Stimulated activated CD4-positive, alpha-beta T cell treated with anti-CD3 and anti-CD28 coated beads, Interleukin-2, amount 100 ng/mL, for 4 hours (primary cell): ENCODE measurements around the gene RBM24.
"Not testable (repeated sequence)": the region's sequence is repeated elsewhere in the genome, so short reads cannot be mapped to it uniquely, and the experiment has no call there.

Source experiments
- DNase-seq: peaks from one replicate; pipeline ENCODE4 v3.0.0-alpha.2; 2020; ENCODE audit warnings: low read depth

Gene RBM24

DNA sequence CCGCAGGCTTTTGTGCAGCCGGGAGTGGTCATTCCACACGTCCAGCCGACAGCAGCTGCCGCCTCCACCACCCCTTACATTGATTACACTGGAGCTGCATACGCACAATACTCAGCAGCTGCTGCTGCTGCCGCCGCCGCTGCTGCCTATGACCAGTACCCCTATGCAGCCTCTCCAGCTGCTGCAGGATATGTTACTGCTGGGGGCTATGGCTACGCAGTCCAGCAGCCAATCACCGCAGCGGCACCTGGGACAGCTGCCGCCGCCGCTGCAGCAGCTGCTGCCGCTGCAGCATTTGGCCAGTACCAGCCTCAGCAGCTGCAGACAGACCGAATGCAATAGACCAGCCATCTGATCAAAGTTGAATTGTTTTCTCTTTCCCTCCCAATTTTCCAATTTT lies 10.6 kb downstream of the RBM24 start:
- no peak for DNase-seq

GRCh38 chr6:17292600-17293133 lies 11.5 kb downstream of the RBM24 start:
- DNase-seq: no peak

- no peak for DNase-seq
These were observed 12.2 kb downstream of the RBM24 start for GRCh38 chr6:17293395-17293794.

DNA sequence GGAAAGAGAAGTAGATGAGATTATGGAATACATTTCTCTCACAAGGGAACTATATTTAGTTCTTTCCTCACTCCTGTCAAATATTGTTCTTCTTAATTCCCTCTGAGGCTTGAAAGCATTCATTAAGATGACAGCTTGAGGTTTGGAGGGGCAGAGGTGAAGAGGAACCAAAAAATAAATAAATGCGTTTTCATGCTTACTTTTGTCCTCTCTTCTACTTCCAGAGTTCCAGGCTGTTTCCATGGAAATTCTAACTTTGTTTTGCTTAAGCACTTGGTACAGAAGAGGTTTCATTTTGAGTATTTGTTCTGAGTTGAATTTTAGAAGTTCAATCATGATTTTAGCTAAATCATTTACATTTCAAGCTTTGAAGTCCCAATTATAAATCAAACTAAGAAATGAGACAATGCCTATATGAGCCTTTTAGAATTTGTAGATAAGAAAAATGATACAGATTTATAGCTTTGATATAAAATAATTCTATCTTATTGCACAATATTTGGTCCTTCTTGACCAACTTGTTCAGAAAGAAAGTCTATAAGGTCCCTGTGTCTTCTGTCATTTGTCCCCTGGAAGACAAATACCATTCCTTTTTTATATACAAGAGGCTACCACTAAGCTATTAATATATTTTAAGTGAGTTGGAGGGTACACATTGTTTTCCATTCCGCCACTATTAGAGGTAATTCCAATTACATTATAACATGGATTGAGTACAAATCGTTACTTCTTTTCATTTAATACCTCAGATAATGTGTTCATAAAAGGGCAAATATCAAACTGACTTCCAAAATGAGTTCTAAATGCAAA lies 16.3 kb downstream of the RBM24 start:
- no peak for DNase-seq

- no peak for DNase-seq
These were observed 17.1 kb downstream of the RBM24 start for GRCh38 chr6:17298257-17298656.

DNA sequence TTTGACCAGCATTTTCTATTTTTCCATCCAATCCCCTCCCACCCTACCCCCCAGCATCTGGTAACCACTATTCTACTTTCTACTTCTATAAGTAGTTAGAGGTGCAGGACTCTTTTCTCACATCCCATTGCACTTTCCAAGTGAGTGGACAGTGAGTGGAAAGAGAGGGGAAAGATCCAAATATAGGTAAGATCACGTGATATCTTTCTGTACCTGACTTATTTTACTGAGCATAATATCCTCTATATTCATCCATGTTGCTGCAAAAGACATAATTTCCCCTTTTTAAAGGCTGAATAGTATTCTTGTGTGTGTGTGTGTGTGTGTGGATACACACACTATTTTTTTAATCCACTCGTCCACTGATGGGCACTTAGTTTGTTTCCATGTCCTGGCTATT lies 18.1 kb downstream of the RBM24 start:
- DNase-seq: no peak

DNA sequence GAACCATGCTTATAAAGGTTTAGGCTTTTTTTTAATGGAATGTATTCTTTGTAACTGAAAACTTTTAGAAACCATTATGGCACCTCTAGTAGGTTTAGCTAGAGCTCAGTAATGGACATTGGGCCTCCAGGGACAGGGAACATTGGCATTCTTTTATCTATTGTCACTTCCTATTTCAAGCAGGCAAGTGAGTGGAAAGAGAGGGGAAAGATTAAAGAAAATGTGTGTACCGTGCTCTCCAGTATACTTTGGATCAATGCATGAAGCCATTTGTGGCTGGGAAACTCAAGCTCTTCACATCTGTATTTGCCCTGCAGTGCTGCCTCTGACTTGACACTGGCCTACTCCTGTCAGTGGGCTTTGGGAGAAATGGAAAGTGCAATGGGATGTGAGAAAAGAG lies 18.6 kb downstream of the RBM24 start:
- DNase-seq: no peak

DNA sequence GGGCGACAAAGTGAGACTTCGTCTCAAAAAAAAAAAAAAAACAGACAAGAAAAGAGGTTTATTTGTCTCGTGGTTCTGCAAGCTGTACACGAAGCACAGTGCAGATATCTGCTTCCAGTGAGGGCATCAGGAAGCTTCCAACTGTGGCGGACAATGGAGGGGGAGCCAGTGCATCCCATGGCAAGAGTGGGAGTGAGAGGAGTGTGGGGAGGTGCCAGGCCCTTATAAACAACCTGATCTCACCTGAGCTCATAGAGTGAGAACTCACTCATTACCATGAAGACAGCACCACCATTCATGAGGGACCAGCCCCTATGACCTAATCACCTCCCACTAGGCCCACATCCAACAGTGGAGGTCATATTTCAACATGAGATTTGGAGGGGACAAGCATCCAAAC lies 19.5 kb downstream of the RBM24 start:
- DNase-seq: no peak

DNA sequence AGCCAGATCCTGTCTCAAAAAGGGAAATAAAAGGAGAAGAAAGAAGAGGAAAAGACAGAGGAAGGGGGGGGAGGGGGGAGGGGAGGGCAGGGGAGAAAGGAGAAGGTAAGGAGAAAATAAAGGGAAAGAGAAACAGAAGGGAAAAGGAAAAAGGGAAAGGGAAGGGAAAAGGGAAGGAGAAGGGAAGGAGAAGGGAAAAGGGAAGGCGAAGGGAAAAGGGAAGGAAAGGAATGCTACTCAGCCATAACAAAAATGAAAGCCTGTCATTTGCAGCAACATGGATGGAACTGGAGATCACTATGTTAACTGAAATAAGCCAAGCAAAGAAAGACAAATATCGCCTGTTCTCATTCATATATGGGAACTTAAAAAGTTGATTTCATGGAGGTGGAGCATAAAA lies 22.3 kb downstream of the RBM24 start:
- DNase-seq: no peak

- DNase-seq: no peak
These were observed 24.2 kb downstream of the RBM24 start for GRCh38 chr6:17305219-17306001.

DNA sequence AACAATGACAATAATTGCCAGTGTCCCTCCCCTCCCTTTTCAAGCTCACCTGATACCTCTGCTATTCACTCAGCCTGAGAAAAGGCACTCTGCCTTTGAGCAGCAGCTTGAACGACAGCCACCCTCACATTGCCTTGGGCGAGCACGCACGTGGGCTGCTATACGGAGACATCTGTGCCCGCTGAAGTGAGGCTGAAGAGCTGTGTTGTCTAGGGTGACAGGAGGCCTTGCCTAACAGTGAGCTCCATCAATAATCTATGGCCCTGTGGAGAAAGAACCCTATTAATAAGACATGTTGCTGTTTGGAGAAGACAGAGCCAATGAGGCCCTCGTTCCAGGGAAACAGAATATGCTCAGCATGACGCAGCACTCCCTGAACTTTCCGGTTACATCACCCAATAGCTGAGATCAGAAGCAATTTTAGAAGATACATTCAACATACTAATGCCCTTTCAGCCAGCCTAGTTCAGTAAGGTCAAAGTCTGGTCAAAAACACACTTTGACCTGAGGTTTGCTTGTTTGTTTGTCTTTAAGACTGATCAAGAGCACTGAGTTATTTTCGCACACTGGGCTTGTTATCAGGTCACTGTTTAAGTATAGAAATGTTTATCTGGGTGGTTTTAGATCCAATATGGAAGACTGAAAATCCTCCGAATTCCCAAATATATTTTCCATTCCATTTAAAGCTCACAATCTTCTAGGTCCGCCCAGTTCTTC lies 30.6 kb downstream of the RBM24 start:
- no peak for DNase-seq

DNA sequence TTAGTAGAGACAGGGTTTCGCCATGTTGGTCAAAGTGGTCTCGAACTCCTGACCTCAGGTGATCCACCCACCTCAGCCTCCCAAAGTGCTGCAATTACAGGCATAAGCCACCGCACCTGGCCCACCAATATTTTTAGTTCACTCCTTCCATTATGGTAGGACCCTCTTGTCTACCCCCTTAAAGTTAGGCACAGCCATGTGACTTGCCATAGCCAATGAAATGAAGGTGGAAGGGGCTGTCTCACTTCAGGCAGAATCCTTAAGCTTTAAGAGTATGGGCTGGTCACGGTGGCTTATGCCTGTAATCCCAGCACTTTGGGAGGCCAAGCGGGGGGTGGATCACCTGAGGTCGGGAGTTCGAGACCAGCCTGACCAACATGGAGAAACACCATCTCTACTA lies 32.1 kb downstream of the RBM24 start:
- DNase-seq: not testable (repeated sequence)

- DNase-seq: no peak
These were observed 32.8 kb downstream of the RBM24 start for GRCh38 chr6:17313971-17314370.

DNA sequence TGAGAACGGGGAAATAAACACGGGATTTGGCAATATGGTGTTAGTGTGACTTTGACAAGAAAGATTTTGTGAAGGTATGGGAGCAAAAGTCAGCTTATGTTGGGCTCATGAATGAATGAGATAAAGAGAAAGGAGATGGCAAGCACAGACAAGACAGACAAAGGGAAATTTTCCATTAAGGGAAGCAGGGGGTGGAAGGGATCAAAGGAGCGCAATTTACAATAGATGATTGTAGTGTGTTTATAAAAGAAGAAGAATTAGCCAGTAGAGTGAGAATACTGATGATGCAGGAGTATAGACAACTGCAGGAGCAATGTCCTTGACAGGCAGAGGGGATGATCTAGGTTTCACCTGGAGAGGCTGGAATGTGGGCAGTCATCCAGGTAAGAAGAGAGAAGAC lies 34.1 kb downstream of the RBM24 start:
- DNase-seq: no peak

DNA sequence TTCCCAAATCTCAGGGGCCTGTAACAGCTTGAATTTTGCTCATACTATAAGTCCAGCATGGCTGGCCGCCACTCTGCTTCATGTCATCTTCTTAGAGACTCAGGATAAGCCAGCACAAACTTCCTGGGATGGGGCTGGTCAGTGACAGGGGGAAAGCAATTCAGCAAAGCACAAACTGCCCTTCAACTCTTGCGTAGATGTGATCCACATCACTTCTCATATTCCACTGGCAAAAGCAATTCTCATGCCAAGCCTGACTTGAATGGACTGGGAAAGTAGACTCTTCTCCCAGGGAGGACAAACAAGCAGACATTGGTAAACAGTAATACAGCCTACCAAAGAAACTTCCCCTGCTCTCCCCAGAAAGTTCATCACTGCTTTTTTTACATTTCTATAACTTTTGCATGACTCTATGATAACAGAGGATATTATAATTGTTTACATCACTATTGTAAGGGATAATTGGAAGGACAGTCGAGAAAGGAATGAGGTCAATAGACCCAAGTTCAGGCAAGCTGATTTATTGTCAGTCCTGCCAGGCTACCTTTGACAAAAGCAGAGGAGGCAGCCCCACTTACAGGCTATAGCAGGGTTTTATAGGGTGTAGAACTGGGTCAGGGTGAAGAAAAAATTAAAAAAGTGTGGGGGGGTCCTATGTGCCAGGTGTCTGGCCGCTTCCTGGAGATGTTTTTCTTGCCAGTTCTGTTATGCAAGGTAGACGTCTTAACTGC lies 37.4 kb downstream of the RBM24 start:
- no peak for DNase-seq

DNA sequence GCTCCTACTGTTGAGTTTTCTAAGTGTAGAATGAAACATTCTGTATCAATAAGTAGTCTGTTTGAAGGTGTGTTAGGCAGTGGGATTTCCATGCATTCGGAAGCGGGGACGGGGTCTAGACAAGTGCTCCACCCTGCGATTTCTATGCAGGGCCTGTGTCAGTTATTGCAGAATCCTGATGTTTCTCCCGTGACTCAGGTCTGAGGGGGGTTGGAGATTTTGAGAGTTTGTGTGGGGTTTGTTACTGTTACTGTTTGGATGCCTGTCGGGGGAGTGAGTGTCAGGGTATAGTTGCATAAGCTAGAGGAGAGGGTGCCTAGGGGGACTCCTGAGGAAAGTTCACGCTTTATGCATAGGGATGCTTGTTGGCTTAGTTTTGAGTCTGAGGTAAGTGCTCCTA lies 39.1 kb downstream of the RBM24 start:
- DNase-seq: not testable (repeated sequence)

DNA sequence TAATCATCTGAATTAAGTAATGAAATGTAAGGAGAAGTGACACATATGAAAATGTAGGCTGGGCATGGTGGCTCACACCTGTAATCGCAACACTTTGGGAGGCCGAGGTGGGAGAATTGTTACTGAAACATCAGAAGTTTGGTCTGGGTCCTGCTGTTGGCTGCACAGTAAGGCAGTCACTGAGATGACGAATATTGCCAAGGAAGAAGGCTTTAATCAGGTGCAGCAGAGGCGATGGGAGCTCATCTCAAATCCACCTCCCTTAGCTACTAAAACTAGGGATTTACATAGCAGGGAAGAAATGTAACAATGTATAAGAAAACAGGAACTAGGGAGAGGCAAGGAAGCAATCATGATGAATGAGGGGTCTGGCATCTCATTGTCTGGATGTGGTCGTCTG lies 50.1 kb downstream of the RBM24 start:
- DNase-seq: no peak

- DNase-seq: no peak
These were observed 53.1 kb downstream of the RBM24 start for GRCh38 chr6:17334265-17334664.

GRCh38 chr6:17336425-17336824 lies 55.3 kb downstream of the RBM24 start:
- DNase-seq: no peak

- no peak for DNase-seq
These were observed 58.1 kb downstream of the RBM24 start for GRCh38 chr6:17339308-17339670.

- DNase-seq: no peak
These were observed 60.1 kb downstream of the RBM24 start for GRCh38 chr6:17341117-17341805.
